Effector memory CD8-positive, alpha-beta T cell (primary cell): Measurements from ENCODE around the gene ANKRD13D.

Source experiments
- ATAC-seq: fragments of 150-1000 bp; cut with Tn5 transposase; replicated peaks from 2 replicates; pipeline ENCODE4 v1.10.0; 2021; ENCODE audit warnings: mild to moderate bottlenecking, moderate library complexity
- DNase-seq, 3 experiments: peaks; one replicate each; pipeline ENCODE4 v3.0.0; 2021
- H3K27ac Mint-ChIP-seq, 2 donors: one replicate each; pipeline ENCODE4 v1.8.0; 2022; ENCODE audit warnings: mild to moderate bottlenecking in 2 of 2, mixed read lengths in 2 of 2, moderate library complexity in 2 of 2
- H3K27me3 Mint-ChIP-seq, 2 donors: one replicate each; pipeline ENCODE4 v1.8.0; 2022; ENCODE audit warnings: mixed read lengths in 2 of 2
- H3K36me3 Mint-ChIP-seq: one replicate; pipeline ENCODE4 v1.8.0; 2022; ENCODE audit warnings: mild to moderate bottlenecking, moderate library complexity, mixed read lengths; ENCODE audit not compliant: insufficient read depth
- H3K4me1 Mint-ChIP-seq, 2 donors: one replicate each; pipeline ENCODE4 v1.8.0; 2022; ENCODE audit warnings: low read depth in 2 of 2, mixed read lengths in 2 of 2
- H3K4me3 Mint-ChIP-seq, 2 donors: one replicate each; pipeline ENCODE4 v1.8.0; 2022; ENCODE audit warnings: mild to moderate bottlenecking in 2 of 2, mixed read lengths in 2 of 2, moderate library complexity in 2 of 2
- H3K9me3 Mint-ChIP-seq, 2 donors: one replicate each; pipeline ENCODE4 v1.8.0; 2022; ENCODE audit warnings: mixed read lengths in 2 of 2

The ANKRD13D gene

DNA sequence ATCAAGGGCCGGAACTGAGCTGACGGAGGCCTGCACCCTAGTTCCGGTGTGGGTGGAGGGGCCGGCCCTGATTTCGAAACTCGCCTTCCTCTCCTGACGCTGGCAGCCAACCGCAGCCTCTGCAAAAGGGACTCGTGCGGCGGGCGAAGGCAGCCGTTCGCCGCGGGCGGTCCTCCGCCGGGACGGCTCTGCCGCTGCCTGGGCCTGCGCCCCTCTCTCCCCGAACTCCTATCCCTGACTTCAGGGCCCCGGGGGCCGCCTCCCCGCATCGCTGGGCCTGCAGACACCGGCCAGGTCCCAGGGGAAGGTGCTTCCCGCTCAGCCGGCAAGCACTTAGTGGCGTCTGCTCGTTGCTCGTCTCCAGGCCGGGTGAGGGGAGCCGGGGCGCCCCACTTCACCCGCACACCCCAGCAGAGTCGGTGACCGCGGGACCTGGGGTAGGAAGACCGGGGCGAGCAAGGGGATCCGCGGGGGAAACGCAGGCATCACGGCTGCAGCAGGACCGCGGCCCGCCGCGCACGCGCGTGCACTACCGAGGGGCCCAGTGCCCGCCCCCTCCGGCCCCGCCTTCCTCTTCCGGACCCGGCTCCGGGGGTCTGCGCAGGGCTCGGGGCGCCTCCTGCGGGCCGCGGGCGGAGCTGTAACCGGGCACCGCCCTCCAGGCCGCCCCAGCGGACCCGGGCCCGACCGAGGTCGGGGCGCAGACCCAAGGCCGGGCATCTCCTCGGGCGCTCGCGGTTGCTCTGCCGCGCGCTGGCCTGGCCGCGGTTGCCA is 464 bp upstream of the ANKRD13D start:
- Mint-ChIP-seq H3K36me3 (peaks cover 88% of the 10 kb centered on the region), H3K27ac (peak overlapping the region; percentile 99), H3K4me1 (peaks cover 37 to 55% of the 10 kb centered on the region in 2 donors), H3K9me3 (no peaks in the 10 kb centered on the region), H3K4me3 (peak overlapping the region; percentile 85 to 88), H3K27me3 (no peaks in the 10 kb centered on the region)
- peak; percentile 61 for ATAC-seq
- peak; percentile 87 to 89 (median 88) for DNase-seq

- H3K4me1 Mint-ChIP-seq = peaks cover 41 to 55% of the 10 kb centered on the region in 2 donors
- H3K4me3 Mint-ChIP-seq = peak overlapping the region; percentile 84 to 93
- no peak for DNase-seq
- peaks cover 85% of the 10 kb centered on the region for H3K36me3 Mint-ChIP-seq
- peak overlapping the region; percentile 90 to 91 for H3K27ac Mint-ChIP-seq
- H3K9me3 Mint-ChIP-seq = no peaks in the 10 kb centered on the region
- H3K27me3 Mint-ChIP-seq = no peaks in the 10 kb centered on the region
- ATAC-seq = no peak
Observed at GRCh38 chr11:67289651-67290479, 762 bp downstream of the ANKRD13D start.

GRCh38 chr11:67290801-67291200 is 1.7 kb downstream of the ANKRD13D start:
- H3K4me1 Mint-ChIP-seq = peaks cover 41 to 54% of the 10 kb centered on the region in 2 donors
- peak overlapping the region; percentile 77 to 91 for H3K27ac Mint-ChIP-seq
- DNase-seq (no peak), ATAC-seq (no peak)
- peaks cover 85% of the 10 kb centered on the region for H3K36me3 Mint-ChIP-seq
- H3K9me3 Mint-ChIP-seq = peaks cover 0 to under 1% of the 10 kb centered on the region in 2 donors
- no peaks in the 10 kb centered on the region for H3K27me3 Mint-ChIP-seq
- peak overlapping the region; percentile 84 to 93 for H3K4me3 Mint-ChIP-seq

- Mint-ChIP-seq H3K36me3 (peaks cover 85% of the 10 kb centered on the region), H3K4me1 (peaks cover 40 to 46% of the 10 kb centered on the region in 2 donors), H3K4me3 (peak overlapping the region; percentile 84 to 93), H3K9me3 (peaks cover under 1 to 10% of the 10 kb centered on the region in 2 donors), H3K27ac (peak overlapping the region; percentile 78 to 91), H3K27me3 (no peaks in the 10 kb centered on the region)
- ATAC-seq (no peak), DNase-seq (no peak)
Observed at GRCh38 chr11:67291481-67292381, 2.6 kb downstream of the ANKRD13D start.

- Mint-ChIP-seq H3K4me1 (peaks cover 35 to 37% of the 10 kb centered on the region in 2 donors), H3K27me3 (no peaks in the 10 kb centered on the region), H3K27ac (peak overlapping the region; percentile 78 to 87), H3K4me3 (peak overlapping the region; percentile 37 to 51), H3K36me3 (peaks cover 85% of the 10 kb centered on the region), H3K9me3 (peaks cover 3 to 11% of the 10 kb centered on the region in 2 donors)
- ATAC-seq = no peak
- DNase-seq = no peak
Observed at GRCh38 chr11:67292671-67293070, 3.6 kb downstream of the ANKRD13D start.

GRCh38 chr11:67293090-67293489 is 4.0 kb downstream of the ANKRD13D start:
- Mint-ChIP-seq H3K27me3 (no peaks in the 10 kb centered on the region), H3K36me3 (peaks cover 85% of the 10 kb centered on the region), H3K9me3 (peaks cover 3 to 11% of the 10 kb centered on the region in 2 donors), H3K4me3 (peak overlapping the region; percentile 37 to 51), H3K4me1 (peaks cover 30 to 35% of the 10 kb centered on the region in 2 donors), H3K27ac (peak overlapping the region; percentile 78 to 87)
- DNase-seq (peak in 1 of 3 experiments; percentile 38), ATAC-seq (peak; percentile 15)

DNA sequence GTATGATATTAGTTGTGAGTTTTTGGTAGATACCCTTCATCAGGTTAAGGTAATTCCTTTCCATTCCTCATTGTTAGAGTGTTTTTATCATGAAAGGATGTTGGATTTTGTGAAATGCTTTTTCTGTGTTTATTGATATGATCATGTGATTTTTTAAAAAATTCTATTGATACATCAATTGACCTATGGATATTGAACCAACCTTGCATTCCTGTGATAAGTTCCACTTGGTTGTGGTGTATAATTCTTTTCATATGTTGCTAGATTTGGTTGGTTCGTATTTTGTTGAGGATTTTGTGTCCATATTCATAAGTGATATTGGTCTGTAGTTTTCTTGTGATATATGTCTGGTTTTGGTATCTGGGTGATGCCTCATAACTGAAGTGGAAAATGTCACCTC is 6.7 kb downstream of the ANKRD13D start:
- Mint-ChIP-seq H3K4me3 (no peak overlapping the region), H3K9me3 (peaks cover 3 to 11% of the 10 kb centered on the region in 2 donors), H3K36me3 (peaks cover 87% of the 10 kb centered on the region), H3K27me3 (no peaks in the 10 kb centered on the region), H3K4me1 (peaks cover 23 to 29% of the 10 kb centered on the region in 2 donors), H3K27ac (no peak overlapping the region)
- no peak for ATAC-seq
- DNase-seq = no peak

DNA sequence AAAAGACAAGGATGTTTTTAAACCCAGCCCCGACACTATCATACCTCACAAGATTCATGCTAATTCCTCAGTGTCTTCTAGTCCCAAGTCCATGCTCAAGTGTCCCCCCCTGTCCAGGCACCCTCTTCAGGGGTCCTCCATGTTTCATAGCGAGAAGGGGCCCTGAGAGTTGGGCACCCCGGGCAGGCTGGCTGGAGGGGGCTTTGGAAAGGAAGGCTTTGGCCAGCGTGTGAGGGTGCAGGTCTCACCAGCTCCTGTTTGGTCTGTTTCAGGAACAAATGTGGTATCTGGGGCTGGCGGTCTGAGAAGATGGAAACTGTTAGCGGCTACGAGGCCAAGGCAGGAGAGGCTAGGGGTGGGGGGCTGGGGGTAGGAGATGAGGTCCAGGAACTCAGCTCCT is 9.7 kb downstream of the ANKRD13D start:
- H3K4me3 Mint-ChIP-seq = no peak overlapping the region
- H3K9me3 Mint-ChIP-seq = peaks cover 3 to 11% of the 10 kb centered on the region in 2 donors
- H3K36me3 Mint-ChIP-seq = peaks cover 77% of the 10 kb centered on the region
- ATAC-seq = no peak
- peak overlapping the region in 1 of 2 donors; percentile 67 for H3K27ac Mint-ChIP-seq
- H3K4me1 Mint-ChIP-seq = peaks cover 9 to 26% of the 10 kb centered on the region in 2 donors
- no peak for DNase-seq
- no peaks in the 10 kb centered on the region for H3K27me3 Mint-ChIP-seq

DNA sequence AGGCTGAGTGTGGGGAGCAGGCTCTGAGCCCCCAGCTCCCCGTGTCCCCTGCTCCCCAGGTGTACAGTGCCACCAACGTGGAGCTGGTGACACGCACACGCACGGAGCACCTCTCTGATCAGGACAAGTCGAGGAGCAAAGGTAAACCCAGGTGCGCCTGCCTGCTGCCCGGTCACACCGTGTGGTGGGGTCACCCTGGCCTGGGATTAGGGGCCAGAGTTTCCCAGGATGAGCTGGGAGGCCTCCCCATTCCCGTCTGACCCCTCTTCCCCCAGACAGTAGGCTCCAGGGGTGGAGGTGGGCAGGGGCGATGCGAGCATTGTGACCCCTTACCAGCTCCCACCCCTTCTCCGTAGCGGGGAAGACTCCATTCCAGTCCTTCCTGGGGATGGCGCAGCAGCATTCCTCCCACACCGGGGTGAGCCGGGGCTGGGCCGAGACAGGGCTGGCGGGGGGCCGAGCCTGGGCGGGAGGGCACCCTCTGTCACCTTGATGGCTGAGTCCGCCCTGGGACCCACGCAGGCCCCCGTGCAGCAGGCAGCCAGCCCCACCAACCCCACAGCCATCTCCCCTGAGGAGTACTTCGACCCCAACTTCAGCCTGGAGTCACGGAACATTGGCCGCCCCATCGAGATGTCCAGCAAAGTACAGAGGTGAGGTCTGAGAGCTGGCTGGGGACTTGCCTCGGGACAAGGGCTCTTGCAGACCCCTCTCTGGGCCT is 10.5 kb downstream of the ANKRD13D start:
- Mint-ChIP-seq H3K9me3 (peaks cover 3 to 11% of the 10 kb centered on the region in 2 donors), H3K27me3 (no peaks in the 10 kb centered on the region), H3K36me3 (peaks cover 70% of the 10 kb centered on the region), H3K27ac (peak overlapping the region in 1 of 2 donors; percentile 53), H3K4me1 (peaks cover 13 to 24% of the 10 kb centered on the region in 2 donors), H3K4me3 (no peak overlapping the region)
- ATAC-seq = no peak
- no peak for DNase-seq

DNA sequence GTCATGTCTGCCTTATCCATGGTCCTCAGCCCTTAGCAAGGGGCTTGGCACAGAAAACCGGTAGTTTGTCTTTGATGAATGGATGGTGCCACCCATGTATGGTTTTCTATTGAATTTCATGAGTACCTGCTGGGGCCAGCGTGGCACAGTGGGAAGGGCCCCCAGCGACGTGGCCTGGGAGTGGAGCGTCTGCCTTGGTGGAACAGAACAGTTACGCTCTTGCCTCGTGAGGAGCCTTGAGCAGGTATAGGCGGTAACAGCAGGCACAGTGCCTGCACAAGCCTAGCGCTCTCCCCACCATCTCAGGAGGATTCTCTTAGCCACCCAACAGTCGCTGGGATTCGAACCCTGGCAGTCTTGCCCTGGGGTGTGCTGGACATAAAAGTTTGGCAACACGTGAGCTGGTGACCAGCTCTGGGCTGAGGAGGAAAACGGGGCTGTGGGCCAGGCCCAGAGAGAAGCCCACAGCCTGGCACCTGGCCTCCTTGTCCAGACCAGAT is 11.2 kb downstream of the ANKRD13D start:
- Mint-ChIP-seq H3K9me3 (peaks cover 3 to 11% of the 10 kb centered on the region in 2 donors), H3K4me3 (no peak overlapping the region), H3K27me3 (no peaks in the 10 kb centered on the region), H3K36me3 (peaks cover 63% of the 10 kb centered on the region), H3K27ac (peak overlapping the region in 1 of 2 donors; percentile 53), H3K4me1 (peaks cover 17 to 27% of the 10 kb centered on the region in 2 donors)
- DNase-seq = no peak
- ATAC-seq = no peak

GRCh38 chr11:67300756-67301312 is 11.7 kb downstream of the ANKRD13D start:
- H3K36me3 Mint-ChIP-seq = peaks cover 58% of the 10 kb centered on the region
- no peak for ATAC-seq
- DNase-seq = no peak
- no peaks in the 10 kb centered on the region for H3K27me3 Mint-ChIP-seq
- no peak overlapping the region for H3K4me3 Mint-ChIP-seq
- peaks cover 17 to 27% of the 10 kb centered on the region in 2 donors for H3K4me1 Mint-ChIP-seq
- H3K27ac Mint-ChIP-seq = no peak overlapping the region
- peaks cover 3 to 10% of the 10 kb centered on the region in 2 donors for H3K9me3 Mint-ChIP-seq
